Muscle layer of duodenum (tissue), 2 donors: ENCODE results near the gene CCDC85C.

Experiments used
- H3K27ac ChIP-seq: one replicate; pipeline ENCODE4 v1.7.0; 2013; ENCODE audit warnings: mild to moderate bottlenecking, low read length
- H3K27me3 ChIP-seq: one replicate; pipeline ENCODE4 v1.7.0; 2013; ENCODE audit warnings: low read depth, mild to moderate bottlenecking, control low read depth, low read length
- H3K36me3 ChIP-seq, 2 donors: one replicate each; pipeline ENCODE4 v1.7.0; 2013; ENCODE audit warnings: low read length in 2 of 2, control low read depth in 1 of 2, mild to moderate bottlenecking in 1 of 2; ENCODE audit not compliant: insufficient read depth in 2 of 2, control insufficient read depth in 1 of 2
- H3K4me1 ChIP-seq, 2 donors: one replicate each; pipeline ENCODE4 v1.7.0; 2013; ENCODE audit warnings: low read length in 2 of 2, mild to moderate bottlenecking in 2 of 2, control low read depth in 1 of 2, moderate library complexity in 1 of 2; ENCODE audit not compliant: insufficient read depth in 2 of 2, control insufficient read depth in 1 of 2
- H3K4me3 ChIP-seq, 2 donors: one replicate each; pipeline ENCODE4 v1.7.0; 2013; ENCODE audit warnings: low read length in 2 of 2, low read depth in 1 of 2, mild to moderate bottlenecking in 1 of 2
- H3K9me3 ChIP-seq, 2 donors: one replicate each; pipeline ENCODE4 v1.7.0; 2013; ENCODE audit warnings: low read length in 2 of 2, control low read depth in 1 of 2, mild to moderate bottlenecking in 1 of 2; ENCODE audit not compliant: control insufficient read depth in 1 of 2
- donor health status: healthy.

CCDC85C gene

DNA sequence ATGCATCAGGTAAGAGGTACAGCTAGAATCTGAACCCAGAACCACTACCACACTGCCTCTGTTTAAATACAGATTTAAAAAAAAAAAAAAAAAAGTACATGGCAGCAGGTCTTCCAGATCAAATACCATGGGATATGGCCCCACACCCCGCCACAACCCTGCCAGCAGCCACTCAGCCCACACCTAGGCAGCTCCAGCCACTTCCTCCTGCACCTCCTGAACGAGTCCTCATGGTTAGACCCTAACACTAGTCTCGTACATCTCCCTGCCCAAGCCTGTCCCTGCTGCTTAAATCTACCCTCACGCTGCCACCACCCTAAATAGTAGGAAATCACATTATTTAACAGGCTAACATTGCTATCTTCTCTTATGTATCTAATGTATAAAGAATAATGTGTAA is 135.9 kb downstream of the CCDC85C start:
- H3K4me1 ChIP-seq, result peaks cover 0 to 12% of the 10 kb centered on the region in 2 donors
- no peak overlapping the region for H3K4me3 ChIP-seq
- H3K36me3 ChIP-seq, result peaks cover 0 to 26% of the 10 kb centered on the region in 2 donors
- H3K9me3 ChIP-seq, result no peaks in the 10 kb centered on the region
- no peak overlapping the region for H3K27ac ChIP-seq
- no peaks in the 10 kb centered on the region for H3K27me3 ChIP-seq

DNA sequence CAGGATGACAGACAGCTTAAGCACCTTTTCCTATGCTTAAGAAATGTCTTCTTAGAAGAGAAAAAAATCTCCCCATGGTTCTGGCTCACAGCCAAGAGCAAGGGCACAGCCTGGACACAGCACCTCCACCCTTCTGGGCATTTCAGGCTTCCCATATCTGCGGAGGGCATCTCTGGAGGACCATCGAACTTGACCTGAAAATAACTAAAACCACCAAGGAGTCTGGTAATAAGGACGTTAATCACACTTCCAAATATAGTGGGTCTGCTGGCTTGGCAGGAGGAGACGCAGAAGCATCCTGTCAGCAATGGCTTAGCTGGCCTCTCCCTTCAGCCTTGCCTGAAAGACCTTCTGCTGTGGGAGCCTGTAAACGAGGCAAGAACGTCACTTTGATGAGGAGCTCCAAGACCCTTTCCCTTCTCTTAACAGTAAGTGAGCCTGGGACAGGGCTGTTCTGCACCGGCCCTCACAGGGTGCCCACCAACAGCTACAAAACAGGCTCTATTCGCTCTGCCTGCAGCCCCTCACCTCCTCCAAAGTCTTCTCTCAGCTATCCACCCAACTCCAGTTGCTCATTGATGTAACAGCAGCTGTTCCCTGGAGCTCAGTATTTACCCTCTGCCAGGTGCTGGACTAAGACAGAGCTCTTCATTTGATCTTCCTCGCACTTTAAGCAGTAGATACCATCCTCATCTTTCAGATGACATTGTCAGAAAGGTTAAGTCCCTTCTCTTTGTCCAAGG is 136.5 kb downstream of the CCDC85C start:
- Histone ChIP-seq H3K27me3 (no peaks in the 10 kb centered on the region), H3K4me1 (peaks cover 0 to 12% of the 10 kb centered on the region in 2 donors), H3K4me3 (no peak overlapping the region), H3K36me3 (peaks cover 4 to 32% of the 10 kb centered on the region in 2 donors), H3K27ac (no peak overlapping the region), H3K9me3 (no peaks in the 10 kb centered on the region)

DNA sequence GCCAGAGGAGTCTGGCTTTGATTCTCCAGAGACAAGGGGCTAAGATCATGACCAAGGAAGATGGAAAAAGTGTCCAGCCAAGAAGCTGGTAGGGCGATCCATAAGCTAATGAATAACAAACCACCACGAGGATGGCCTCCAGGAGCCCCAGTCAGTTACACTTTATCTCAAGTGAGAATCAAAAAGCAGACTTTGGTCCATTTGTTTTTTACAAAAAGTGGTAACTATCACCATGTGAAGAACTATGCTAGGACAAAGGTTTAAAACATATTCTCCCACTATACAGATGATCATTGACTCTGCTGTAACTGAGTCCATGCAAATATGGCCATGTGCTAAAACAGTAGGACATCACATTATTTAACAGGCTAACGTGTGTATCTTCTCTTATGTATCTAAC is 137.2 kb downstream of the CCDC85C start:
- Histone ChIP-seq H3K27me3 (no peaks in the 10 kb centered on the region), H3K4me3 (no peak overlapping the region), H3K36me3 (peaks cover 7 to 39% of the 10 kb centered on the region in 2 donors), H3K9me3 (no peaks in the 10 kb centered on the region), H3K4me1 (peaks cover 0 to 12% of the 10 kb centered on the region in 2 donors), H3K27ac (no peak overlapping the region)

DNA sequence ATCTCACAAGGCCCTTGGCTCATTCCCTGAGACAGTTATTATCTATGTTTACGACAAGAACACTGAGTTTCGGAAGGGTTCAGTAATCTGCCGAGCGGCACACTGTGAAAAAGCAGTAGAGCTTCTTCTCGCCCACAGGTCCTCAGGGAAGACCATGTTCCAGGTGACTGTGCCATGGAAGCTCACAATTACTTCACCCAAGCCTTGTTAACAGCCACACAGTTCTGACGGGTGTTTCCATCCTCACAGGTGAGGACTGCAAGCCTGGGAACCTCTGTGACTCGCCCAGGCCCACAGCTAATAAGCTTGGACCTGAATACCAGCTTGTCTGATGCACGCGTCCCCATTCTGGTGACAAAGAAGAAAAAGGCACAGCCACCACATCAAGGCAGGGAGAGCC is 138.7 kb downstream of the CCDC85C start:
- Histone ChIP-seq H3K4me1 (peaks cover 0 to 12% of the 10 kb centered on the region in 2 donors), H3K9me3 (no peaks in the 10 kb centered on the region), H3K27me3 (no peaks in the 10 kb centered on the region), H3K27ac (no peak overlapping the region), H3K4me3 (no peak overlapping the region), H3K36me3 (peaks cover 21 to 51% of the 10 kb centered on the region in 2 donors)

DNA sequence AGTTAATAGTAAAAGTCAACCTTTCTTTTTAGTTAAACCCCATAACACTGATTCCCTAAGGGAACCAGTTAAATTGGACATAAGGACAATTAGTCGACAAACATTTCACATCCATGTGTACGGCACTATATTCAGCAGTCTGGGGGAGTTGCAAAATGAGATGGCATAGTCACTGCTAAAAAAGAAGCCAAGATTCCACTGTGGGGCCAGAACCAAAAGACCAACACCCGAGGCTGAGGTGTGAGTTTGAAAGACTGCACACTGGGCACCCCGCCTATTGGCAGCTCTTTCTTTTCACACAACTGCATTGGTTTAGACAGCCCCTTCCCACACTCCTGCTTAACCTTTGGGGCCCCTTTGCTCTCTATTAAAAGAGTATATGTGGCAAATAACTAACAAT is 140.0 kb downstream of the CCDC85C start:
- H3K36me3 ChIP-seq, result peaks cover 27 to 60% of the 10 kb centered on the region in 2 donors
- no peaks in the 10 kb centered on the region for H3K27me3 ChIP-seq
- H3K4me1 ChIP-seq, result peaks cover 0 to 12% of the 10 kb centered on the region in 2 donors
- no peak overlapping the region for H3K27ac ChIP-seq
- no peaks in the 10 kb centered on the region for H3K9me3 ChIP-seq
- no peak overlapping the region for H3K4me3 ChIP-seq

DNA sequence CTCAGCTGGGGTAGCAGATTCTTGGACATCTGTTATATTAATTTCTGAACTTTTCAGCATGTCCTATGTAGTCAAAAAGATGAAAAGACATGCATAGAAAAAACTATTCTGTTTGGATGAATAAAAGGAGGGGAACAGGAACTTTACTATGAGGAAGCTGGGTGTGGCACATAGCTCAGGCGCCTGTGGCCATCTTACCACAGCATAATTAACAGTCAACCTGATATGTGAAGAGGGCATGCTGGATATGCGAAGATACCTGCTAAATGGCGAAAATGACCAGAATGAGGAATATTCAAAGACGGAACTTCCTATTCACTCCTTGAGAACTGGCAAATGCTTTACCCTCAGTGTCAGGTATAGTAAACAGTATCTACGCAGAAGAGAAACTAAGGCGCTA is 141.8 kb downstream of the CCDC85C start:
- no peak overlapping the region for H3K4me3 ChIP-seq
- peaks cover 31 to 66% of the 10 kb centered on the region in 2 donors for H3K36me3 ChIP-seq
- H3K27ac ChIP-seq, result no peak overlapping the region
- no peaks in the 10 kb centered on the region for H3K9me3 ChIP-seq
- no peaks in the 10 kb centered on the region for H3K27me3 ChIP-seq
- H3K4me1 ChIP-seq, result peaks cover 0 to 5% of the 10 kb centered on the region in 2 donors

DNA sequence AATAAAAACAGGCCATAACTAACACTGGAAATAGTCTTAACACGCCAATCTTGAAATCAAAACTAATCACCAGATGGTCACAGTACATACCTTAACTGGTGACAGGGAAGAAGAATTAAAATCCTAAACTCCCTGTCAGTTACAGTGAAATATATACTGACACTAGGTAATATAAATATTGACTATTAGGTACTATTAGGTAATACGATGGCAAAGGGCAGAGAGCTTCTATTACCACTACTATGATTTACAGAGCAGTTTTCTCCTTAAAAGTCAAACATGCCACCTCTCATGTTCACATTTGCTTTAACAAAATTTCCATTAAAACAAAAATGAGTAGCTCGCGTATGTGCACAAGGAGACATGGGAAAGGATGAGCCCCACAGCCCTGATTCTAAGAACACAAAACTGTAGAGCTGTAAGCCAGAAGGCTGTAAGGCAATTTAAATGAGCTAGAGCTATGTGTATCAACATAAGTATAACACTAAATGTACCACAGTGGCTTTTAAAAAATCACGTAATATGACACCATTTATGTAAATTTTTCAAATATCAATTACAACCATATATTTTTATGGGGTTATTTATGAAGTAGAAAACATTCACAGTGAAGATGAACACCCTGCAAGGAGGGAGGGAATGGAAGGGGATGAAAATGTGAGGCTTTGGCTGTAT is 142.5 kb downstream of the CCDC85C start:
- Histone ChIP-seq H3K36me3 (peaks cover 37 to 73% of the 10 kb centered on the region in 2 donors), H3K27me3 (no peaks in the 10 kb centered on the region), H3K4me3 (no peak overlapping the region), H3K27ac (no peak overlapping the region), H3K4me1 (no peaks in the 10 kb centered on the region), H3K9me3 (no peaks in the 10 kb centered on the region)

DNA sequence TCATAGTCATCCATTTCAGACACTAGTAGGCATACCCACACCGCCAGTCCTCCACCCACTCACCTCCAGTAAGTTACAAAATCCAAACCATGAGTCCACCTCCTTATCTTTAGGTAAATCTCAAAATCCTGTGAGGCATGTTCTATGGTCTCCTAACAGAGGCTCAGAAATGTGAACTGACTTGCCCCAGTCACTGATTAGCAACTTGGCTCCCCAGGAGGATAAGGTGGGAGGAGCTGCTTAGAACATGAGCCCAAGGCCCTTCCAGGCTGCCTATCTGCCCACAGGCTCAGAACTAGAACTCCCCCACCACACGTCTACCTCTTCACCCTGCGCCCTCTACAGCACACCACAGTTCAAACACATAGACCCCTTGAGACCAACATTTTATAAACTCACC is 143.2 kb downstream of the CCDC85C start:
- Histone ChIP-seq H3K27me3 (no peaks in the 10 kb centered on the region), H3K9me3 (no peaks in the 10 kb centered on the region), H3K4me1 (no peaks in the 10 kb centered on the region), H3K36me3 (peaks cover 39 to 78% of the 10 kb centered on the region in 2 donors), H3K4me3 (no peak overlapping the region), H3K27ac (no peak overlapping the region)

DNA sequence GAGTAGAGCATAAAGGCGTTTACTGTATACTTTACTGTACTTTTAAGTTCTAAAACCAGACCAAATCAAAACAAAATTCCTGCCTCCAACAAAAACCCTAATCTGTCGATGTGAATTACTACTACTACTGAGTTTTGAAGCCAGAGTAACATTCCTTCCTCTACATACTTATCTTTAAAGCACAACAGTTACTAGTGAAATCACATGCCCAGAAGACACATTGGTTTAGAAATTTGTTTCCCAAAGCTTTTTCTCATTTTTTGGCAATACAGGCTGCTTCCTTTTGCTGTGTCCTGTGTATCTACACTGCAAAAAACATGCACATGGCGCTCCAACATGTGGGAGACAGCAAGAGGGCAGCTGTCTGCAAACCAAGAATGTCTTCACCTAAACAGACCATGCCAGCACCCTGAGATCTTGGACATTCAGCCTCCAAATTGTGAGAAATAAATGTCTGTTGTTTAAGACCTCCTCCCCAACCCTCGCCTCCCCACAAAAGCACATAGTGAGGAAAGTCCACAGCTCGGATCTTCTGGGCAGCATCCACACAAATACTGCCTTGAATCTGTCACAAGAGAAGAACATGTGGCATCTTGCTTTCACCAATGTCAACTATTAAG is 144.4 kb downstream of the CCDC85C start:
- Histone ChIP-seq H3K36me3 (peaks cover 43 to 76% of the 10 kb centered on the region in 2 donors), H3K4me3 (no peak overlapping the region)

DNA sequence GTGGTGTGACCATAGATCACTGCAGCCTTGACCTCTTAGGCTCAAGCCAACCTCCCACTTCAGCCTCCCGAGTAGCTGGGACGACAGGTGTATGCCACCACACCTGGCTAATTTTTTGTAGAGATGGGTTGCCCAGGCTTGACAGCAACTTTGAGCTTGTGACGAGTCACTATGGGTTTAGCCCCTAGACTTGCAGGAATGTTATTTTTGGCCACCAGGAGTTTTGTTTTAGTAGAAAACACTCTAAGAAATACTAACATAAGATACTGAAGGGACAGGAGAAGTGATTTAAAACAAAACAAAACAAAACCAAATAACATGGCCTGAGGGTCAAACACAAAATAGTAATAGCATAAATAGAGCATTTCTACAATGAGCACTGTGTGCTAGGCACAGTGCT is 149.8 kb downstream of the CCDC85C start:
- no peaks in the 10 kb centered on the region for H3K9me3 ChIP-seq
- peaks cover 22 to 38% of the 10 kb centered on the region in 2 donors for H3K36me3 ChIP-seq
- no peaks in the 10 kb centered on the region for H3K4me1 ChIP-seq
- no peak overlapping the region for H3K27ac ChIP-seq
- no peak overlapping the region for H3K4me3 ChIP-seq
- H3K27me3 ChIP-seq, result no peaks in the 10 kb centered on the region

More for the DNA sequence above, 144.4 kb downstream of the CCDC85C start:
- Histone ChIP-seq H3K27me3 (no peaks in the 10 kb centered on the region), H3K4me1 (no peaks in the 10 kb centered on the region), H3K9me3 (no peaks in the 10 kb centered on the region), H3K27ac (no peak overlapping the region)

DNA sequence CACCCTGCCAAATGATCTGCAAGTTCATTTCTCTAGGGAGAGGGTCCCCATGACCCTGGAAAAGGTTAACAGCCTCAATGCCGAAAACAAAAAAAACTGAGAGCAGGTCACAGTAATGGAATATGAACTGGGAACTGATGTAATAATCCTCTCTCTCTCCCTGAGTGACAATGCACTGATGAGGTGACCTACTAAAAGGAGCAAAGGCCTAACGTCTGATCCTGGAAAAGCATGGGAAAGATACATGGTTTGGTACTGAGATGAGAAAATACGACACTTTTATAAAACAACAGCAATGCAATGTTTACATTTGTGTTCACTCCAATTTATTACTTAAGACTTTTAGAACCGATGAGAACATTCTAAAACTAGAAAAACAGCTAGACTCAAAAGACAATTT is 151.0 kb downstream of the CCDC85C start:
- H3K9me3 ChIP-seq, result no peaks in the 10 kb centered on the region
- H3K27ac ChIP-seq, result no peak overlapping the region
- H3K4me1 ChIP-seq, result no peaks in the 10 kb centered on the region
- no peaks in the 10 kb centered on the region for H3K27me3 ChIP-seq
- H3K4me3 ChIP-seq, result no peak overlapping the region
- peaks cover 34 to 49% of the 10 kb centered on the region in 2 donors for H3K36me3 ChIP-seq
